DOHH2 (cell line): ENCODE data around the gene DTNB.

Experiments
- CTCF ChIP-seq: fragments of 200-600 bp; sonication (generic); IDR thresholded peaks from one replicate; pipeline ENCODE4 v1.5.1; 2014; ENCODE audit warnings: antibody characterized with exemption, mild to moderate bottlenecking, low read depth, low read length; ENCODE audit not compliant: poor library complexity, severe bottlenecking
- EZH2phosphoT487 ChIP-seq: fragments of 200-600 bp; sonication (generic); IDR thresholded peaks from 2 replicates; pipeline ENCODE4 v1.6.1; 2017; ENCODE audit warnings: borderline replicate concordance, mild to moderate bottlenecking, antibody characterized with exemption, low read length, moderate library complexity, mixed read lengths

GRCh38 chr2:25499157-25499556 lies 174.2 kb downstream of the DTNB start:
- TF ChIP-seq CTCF (no peak), EZH2phosphoT487 (no peak)
